ENCODE measurements around the gene ANKHD1.

The ANKHD1 gene

DNA sequence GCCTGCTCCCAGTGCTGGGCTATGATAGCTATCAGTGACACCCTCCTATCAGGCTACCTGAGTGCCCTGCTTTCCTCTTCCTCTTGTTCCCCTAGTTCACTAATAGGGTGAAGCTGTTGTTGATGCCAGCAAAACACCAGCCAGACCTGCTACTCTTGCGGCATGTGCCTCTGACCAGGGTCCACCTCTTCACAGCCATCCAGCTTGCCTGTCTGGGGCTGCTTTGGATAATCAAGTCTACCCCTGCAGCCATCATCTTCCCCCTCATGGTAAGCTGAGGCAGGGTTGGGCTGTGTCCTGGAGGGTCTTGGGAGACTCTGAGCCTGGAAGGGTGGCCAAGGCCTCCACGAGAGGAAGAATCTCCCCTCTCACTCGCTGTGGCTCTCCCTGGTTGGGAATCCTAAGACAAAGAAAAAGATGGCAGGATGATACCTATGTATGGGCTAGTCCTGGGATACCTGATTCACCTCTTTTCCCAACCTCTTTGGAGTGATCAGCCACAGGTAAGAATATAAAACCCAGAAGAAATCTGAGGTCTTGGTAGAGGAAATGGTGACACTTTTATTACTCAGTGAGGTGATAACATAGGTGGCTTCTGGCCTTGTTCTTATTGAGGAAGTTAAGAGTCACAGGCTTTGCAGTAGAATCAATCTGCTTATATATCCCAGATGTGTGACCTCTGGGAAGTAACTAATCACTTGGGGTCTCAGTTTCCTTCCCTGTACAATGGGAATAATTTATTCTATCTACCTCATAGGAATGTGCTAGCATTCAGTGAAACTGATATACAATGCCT lies 30.1 kb upstream of the ANKHD1 start:
- no peak for DNase-seq

- DNase-seq = peak; percentile 62 to 65
Observed at GRCh38 chr5:140372971-140373487, 28.6 kb upstream of the ANKHD1 start.

DNA sequence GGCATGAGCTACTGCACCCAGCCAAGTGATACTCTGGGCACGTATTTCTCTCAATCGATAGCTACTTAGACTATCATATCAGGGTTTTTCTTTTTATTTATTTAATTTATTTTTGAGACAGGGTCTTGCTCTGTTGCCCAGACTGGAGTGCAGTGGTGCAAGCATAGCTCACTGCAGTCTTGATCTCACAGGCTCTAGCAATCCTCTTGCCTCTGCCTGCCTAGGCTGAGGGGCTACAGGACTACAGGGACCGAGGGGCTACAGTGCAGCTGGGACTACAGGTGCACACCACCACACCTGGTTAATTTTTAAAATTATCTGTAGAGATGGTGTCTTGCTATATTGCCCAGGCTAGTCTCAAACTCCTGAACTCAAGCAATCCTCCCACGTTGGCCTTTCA lies 20.3 kb upstream of the ANKHD1 start:
- no peak for DNase-seq

- peak in 1 of 2 experiments; percentile 36 for DNase-seq
Observed at GRCh38 chr5:140381972-140382371, 19.7 kb upstream of the ANKHD1 start.

- DNase-seq = no peak
Observed at GRCh38 chr5:140382866-140383265, 18.8 kb upstream of the ANKHD1 start.

DNA sequence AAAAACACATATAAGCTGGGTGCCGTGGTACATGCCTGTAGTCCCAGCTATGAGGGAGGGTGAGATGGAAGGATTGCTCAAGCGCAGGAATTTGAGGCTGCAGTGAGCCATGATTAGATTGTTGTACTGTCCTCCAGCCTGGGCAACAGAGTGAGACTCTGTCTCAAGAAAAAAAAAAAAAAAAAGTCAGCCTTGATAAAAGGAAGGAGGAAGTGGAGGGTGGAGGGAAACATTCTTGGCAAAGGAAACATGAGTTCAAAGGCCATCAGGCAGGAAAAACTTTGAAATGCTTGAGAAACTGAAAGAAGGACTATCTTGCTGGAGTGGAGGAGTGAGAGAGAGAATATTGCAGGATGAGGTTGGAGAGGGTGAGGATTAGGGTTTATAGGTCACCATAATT lies 18.3 kb upstream of the ANKHD1 start:
- DNase-seq = no peak

DNA sequence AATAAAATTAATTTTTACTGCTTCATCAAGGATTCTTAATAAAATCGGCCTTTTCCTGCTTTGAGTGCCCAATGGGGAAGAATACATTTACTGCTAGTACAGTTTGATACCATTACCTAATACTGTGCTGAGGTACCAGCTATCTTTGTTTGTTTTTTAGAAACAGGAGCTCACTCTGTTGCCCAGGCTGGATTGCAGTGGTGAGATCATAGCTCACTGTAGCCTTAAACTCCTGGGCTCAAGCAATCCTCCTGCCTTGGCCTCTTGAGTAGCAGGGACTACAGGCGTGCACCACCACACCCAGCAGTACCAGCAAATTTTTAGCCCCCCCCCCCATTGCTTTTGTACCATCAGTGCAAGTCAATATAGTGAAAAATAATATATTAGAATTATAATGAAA lies 13.6 kb upstream of the ANKHD1 start:
- DNase-seq = no peak

GRCh38 chr5:140391312-140391711 lies 10.3 kb upstream of the ANKHD1 start:
- DNase-seq = no peak

DNA sequence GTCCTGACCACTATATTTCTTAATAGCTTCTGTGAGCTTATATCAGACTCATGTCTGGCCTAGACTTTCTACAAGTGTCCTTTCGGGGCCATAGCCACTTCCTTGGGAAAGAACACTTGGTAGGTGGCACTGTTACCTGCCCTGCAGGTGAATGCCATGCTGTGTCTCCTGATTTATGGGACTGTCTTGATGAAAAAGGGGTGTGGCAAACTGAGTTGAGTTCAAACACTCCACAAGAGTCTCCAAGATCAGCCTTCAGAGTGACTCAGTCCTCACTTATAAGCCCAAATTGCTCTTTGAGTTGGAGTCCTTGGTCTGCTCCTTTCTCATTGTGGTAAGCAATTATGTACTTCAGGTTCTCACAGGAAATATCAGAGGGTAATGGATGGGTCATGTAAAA lies 9.9 kb upstream of the ANKHD1 start:
- DNase-seq = no peak

DNA sequence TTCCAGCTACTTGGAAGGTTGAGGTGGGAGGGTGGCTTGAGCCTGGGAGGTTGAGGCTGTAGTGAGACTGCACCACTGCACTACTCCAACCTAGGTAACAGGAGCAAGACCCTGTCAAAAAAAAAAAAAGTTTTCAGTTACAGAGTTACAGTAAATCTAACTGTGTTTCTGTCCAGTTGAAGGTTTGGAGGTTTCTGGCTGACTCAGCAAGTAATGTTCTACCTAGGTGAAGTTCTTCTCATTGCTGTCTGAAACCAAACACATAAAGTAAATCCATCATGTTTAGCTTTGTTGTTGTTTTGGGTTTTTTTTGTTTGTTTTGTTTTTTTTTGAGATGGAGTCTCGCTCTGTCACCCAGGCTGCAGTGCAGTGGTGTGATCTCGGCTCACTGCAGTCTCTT lies 7.9 kb upstream of the ANKHD1 start:
- no peak for DNase-seq

DNA sequence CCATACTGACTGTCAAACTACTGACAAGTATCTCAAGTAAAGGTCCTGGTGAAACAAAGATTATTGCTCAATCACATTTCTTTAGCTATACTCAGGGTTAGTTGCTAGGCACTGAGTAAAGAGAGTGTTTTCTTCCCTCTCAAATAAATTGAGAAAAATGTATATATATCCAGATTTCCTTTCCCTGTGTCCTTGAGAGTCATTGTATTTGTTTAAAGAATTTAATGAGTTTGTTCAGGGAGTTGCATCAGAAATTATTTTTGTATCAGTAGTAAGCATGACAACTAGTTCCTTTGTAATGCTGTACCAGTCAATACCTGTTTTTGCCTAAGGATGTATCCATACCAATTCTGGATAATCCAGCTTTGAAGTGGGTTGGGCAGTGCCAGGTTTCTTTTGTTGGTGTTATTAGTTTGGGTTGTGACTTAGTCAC lies 3.2 kb upstream of the ANKHD1 start:
- DNase-seq = no peak

- DNase-seq = peak in 1 of 2 experiments; percentile 23
Observed at GRCh38 chr5:140399979-140400729, 1.5 kb upstream of the ANKHD1 start.

DNA sequence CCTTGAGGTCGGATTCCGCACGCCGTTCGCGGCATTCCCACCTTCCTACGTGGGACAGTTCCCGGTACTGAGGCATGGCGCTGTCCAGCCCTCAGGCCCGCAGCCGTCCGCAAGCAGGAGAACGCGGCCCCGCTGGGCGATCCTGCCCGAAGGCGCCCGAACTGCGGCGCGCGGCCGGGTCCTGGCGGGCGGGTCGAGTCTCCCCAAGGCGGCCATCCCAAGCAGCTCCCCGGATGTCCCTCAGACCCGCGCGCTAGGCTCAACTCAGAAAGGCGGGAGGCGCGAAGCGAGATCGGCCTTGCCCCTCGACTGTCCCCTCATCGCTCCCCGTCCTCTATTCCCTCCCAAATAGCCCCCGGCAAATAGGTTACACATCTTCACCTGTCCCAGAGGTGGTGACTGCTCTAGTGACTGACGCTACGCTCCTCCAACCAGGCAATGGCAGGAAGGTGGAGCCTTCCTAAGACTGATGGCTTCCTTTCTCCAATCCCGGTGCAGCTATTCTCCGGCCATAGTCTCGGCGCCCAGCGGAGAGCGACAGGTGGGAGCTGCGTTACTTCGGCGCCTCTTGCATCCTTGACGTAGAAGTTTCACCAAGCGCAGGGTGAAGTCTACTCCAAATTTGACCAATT lies 787 bp upstream of the ANKHD1 start:
- DNase-seq = peak; percentile 92 to 93

DNA sequence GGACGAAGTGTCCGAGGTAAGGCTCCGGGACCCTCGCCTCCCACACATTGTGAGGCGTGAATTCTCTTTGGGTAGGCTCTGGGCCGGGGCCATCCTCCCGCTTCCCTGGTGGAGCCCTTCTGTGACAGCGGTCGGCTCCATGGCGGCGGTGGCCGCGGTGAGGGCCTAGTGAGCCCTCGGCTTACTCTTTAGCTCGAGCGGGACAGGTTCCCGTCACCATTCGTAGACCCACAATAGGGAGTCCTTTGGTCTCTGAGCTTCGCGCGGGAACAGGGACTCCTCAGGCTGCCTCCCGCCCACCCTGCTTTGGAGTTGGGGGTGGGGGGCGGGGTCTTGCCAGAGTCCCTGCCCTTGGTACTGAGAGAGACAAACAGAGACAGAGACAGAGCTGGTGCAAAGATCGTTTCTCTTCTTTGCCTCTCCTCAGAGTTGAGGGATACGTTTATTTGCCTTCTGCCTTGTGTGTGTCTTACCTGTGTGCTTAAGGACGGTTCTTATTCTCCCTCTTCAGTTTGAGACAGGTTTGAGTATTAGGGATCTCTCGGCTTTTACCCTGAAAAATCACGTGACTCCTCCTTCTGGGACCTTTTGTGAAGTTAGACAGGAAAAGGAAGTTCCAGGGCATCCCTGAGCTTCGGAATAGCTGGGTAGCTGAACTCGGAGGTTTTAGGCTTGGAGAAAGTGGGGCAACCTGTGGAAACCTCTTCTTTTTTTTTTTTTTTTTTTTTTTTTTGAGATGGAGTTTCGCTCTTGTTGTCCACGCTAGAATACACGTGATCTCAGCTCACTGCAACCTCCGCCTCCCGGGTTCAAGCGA lies 833 bp downstream of the ANKHD1 start:
- peak; percentile 76 to 77 for DNase-seq

- no peak for DNase-seq
Observed at GRCh38 chr5:140403613-140404012, 2.0 kb downstream of the ANKHD1 start.

GRCh38 chr5:140408750-140409241 lies 7.2 kb downstream of the ANKHD1 start:
- DNase-seq = no peak

GRCh38 chr5:140413230-140413629 lies 11.6 kb downstream of the ANKHD1 start:
- DNase-seq = no peak

- no peak for DNase-seq
Observed at GRCh38 chr5:140417235-140417634, 15.6 kb downstream of the ANKHD1 start.

DNA sequence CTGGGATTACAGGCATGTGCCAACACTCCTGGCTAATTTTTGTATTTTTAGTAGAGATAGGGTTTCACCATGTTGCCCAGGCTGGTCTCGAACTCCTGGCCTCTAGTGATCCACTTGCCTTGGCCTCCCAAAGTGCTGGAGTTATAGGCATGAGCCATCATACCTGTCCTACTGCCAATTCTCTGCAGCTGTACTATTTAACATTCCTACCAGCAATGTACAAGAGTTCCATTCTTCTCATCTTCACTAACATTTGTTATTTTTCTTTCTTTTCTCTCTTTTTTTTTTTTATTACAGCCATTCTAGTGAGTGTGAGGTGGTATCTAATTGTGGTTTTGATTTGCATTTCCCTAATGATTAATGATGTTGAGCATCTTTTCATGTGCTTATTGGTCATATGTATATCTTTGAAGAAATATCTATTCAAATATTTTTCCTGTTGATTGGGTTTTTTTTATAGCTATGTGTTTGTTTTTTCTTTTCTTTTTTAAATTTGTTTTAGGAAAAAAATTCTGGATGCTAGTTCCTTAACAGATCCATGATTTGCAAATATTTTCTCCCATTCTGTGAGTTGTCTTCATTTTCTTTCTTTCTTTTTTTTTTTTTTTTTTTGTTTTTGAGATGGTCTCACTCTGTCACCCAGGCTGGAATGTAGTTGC lies 17.4 kb downstream of the ANKHD1 start:
- DNase-seq = no peak

DNA sequence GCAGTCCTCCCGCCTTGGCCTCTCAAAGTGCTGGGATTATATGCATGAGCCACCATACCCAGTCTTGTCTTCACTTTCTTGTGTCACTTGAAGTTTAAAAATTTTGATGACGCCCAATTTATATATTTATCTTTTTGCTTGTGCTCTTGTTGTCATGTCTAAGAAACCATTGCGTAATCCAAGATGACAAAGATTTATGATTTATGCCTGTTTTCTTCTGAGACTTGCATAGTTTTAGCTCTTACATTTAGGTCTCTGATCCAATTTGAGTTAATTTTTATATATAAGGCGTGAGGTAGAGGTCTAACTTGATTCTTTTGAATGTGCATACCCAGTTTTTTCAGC lies 18.6 kb downstream of the ANKHD1 start:
- no peak for DNase-seq

- no peak for DNase-seq
Observed at GRCh38 chr5:140420665-140421361, 19.2 kb downstream of the ANKHD1 start.
